Loucy (cell line): ENCODE measurements around the gene SMG1.
"Not testable (repeated sequence)": the region's sequence is repeated elsewhere in the genome, so short reads cannot be mapped to it uniquely, and the experiment has no call there.

Experiments
- H2AFZ ChIP-seq: fragments of 200-600 bp; sonication (generic); 2 replicates; pipeline ENCODE4 v1.6.0; 2016; ENCODE audit warnings: antibody characterized with exemption, mild to moderate bottlenecking, low read length, moderate library complexity
- H3F3A ChIP-seq: fragments of 200-600 bp; 2 replicates; pipeline ENCODE4 v1.6.0; 2016; ENCODE audit warnings: antibody characterized with exemption, low read depth, mild to moderate bottlenecking
- H3K27me3 ChIP-seq: fragments of 200-600 bp; sonication (generic); 2 replicates; pipeline ENCODE4 v1.6.1; 2014; ENCODE audit warnings: low read length, mild to moderate bottlenecking; ENCODE audit not compliant: insufficient read depth, poor library complexity, severe bottlenecking
- H3K36me3 ChIP-seq: fragments of 200-600 bp; sonication (generic); 2 replicates; pipeline ENCODE4 v1.6.1; 2016; ENCODE audit warnings: low read length; ENCODE audit not compliant: insufficient read depth
- H3K4me1 ChIP-seq: fragments of 200-600 bp; sonication (generic); 2 replicates; pipeline ENCODE4 v1.5.1; 2014; ENCODE audit warnings: low read length, mild to moderate bottlenecking; ENCODE audit not compliant: insufficient read depth, poor library complexity, severe bottlenecking
- H3K4me2 ChIP-seq: fragments of 200-600 bp; sonication (generic); 2 replicates; pipeline ENCODE4 v1.6.0; 2014; ENCODE audit warnings: antibody characterized with exemption, low read length, low read depth, mild to moderate bottlenecking; ENCODE audit not compliant: poor library complexity, severe bottlenecking
- H3K4me3 ChIP-seq: fragments of 200-600 bp; sonication (generic); 2 replicates; pipeline ENCODE4 v1.5.1; 2014; ENCODE audit warnings: low read length, mild to moderate bottlenecking, mixed read lengths; ENCODE audit not compliant: poor library complexity, severe bottlenecking
- H3K79me2 ChIP-seq: fragments of 200-600 bp; sonication (generic); 2 replicates; pipeline ENCODE4 v1.6.1; 2014; ENCODE audit warnings: low read length; ENCODE audit not compliant: insufficient read depth
- H3K9ac ChIP-seq: fragments of 200-600 bp; sonication (generic); 2 replicates; pipeline ENCODE4 v1.6.0; 2014; ENCODE audit warnings: mild to moderate bottlenecking, low read depth, low read length, moderate library complexity; ENCODE audit not compliant: poor library complexity, severe bottlenecking
- H3K9me2 ChIP-seq: fragments of 200-600 bp; sonication (generic); replicated peaks from 2 replicates; pipeline ENCODE4 v1.6.1; 2016; ENCODE audit warnings: low read depth, low read length, mixed read lengths
- H3K9me3 ChIP-seq: fragments of 200-600 bp; sonication (generic); 2 replicates; pipeline ENCODE4 v1.6.1; 2014; ENCODE audit warnings: mild to moderate bottlenecking, antibody characterized with exemption, low read length, low read depth; ENCODE audit not compliant: insufficient read depth
- H4K20me1 ChIP-seq: fragments of 200-600 bp; sonication (generic); 2 replicates; pipeline ENCODE4 v1.6.0; 2014; ENCODE audit warnings: antibody characterized with exemption, low read length, mild to moderate bottlenecking; ENCODE audit not compliant: insufficient read depth, poor library complexity, severe bottlenecking
- EZH2phosphoT487 ChIP-seq: fragments of 200-600 bp; IDR thresholded peaks from 2 replicates; pipeline ENCODE4 v1.6.1; 2018; ENCODE audit warnings: antibody characterized with exemption, mild to moderate bottlenecking, moderate library complexity, borderline replicate concordance
- TF ChIP-seq, protein P1 (sequence below): fragments of 200-600 bp; sonication (generic); conservative IDR thresholded peaks from 2 replicates; pipeline ENCODE4 v1.5.1; 2014; ENCODE audit warnings: mild to moderate bottlenecking, antibody characterized with exemption, low read length

Gene SMG1

DNA sequence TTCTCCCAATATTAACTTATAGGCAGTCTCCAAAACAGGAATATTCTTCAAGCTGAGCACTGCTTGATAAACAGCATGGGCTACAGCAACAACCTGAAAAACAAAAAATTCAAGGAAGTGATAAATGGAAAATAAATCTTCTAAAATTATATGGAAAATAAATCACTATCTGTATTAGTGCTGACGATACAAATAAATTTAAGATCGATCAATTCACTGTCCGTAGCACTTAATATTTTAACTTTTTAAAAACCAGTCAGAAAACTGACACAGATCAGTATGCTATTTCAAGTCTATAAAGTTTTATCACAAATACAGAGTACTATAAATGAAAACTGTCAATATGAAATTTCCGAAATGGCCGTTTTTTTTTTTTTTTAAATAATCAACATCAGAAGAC lies 49.9 kb downstream of the SMG1 start:
- H3F3A ChIP-seq, H3K4me3 ChIP-seq, H2AFZ ChIP-seq, H4K20me1 ChIP-seq, H3K27me3 ChIP-seq, H3K4me2 ChIP-seq, H3K79me2 ChIP-seq, H3K9me2 ChIP-seq, H3K9ac ChIP-seq, H3K9me3 ChIP-seq, H3K4me1 ChIP-seq: not testable (repeated sequence)
- H3K36me3 ChIP-seq: peaks cover 24% of the 10 kb centered on the region; the same call in 1 of the 2 replicates

DNA sequence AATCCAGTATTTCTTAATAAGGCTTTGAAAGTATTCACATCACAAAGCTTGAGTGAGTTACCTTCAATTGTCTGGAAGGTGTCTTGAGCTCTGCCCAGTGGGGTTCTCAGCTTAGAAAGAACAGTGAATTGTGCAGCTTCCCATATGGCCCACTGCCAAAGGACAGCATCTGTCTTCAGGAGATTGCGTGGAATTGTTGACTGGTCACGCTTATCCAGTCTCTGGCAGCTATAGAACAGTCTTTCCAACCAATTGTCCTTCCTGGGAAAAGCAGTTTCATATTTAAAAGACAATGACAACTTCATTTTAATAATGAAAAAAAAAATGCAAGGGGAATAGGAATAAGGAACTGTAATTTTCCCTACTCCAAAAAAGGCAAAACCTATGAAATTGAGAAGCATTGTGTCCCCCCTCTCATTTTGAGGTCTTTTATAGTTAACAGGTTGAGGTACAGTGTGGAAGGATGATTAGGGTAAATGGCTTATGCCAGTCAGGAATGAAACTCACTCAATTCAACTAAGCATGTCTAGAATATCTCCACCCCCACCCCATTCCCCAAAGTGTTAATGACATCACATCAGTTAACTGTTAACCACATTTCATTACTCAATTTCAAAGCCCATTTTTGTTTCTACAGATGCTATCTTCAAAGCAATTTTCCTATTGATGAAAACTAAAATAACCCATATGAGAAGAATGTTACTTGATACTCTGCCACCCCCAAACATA lies 57.0 kb downstream of the SMG1 start:
- not testable (repeated sequence) for H3K27me3 ChIP-seq, H3K4me2 ChIP-seq, H3K4me3 ChIP-seq, H3K9me3 ChIP-seq, H3K9me2 ChIP-seq, H3K9ac ChIP-seq, H4K20me1 ChIP-seq, H3K79me2 ChIP-seq, H2AFZ ChIP-seq, H3F3A ChIP-seq, H3K4me1 ChIP-seq
- H3K36me3 ChIP-seq: peaks cover 27% of the 10 kb centered on the region; the same call in 1 of the 2 replicates

- H3F3A ChIP-seq, H3K79me2 ChIP-seq, H3K4me2 ChIP-seq, H3K4me3 ChIP-seq, H4K20me1 ChIP-seq, H3K4me1 ChIP-seq, H3K9me3 ChIP-seq, H2AFZ ChIP-seq, H3K9me2 ChIP-seq, H3K27me3 ChIP-seq, H3K9ac ChIP-seq: not testable (repeated sequence)
- peaks cover 34% of the 10 kb centered on the region; the same call in 1 of the 2 replicates for H3K36me3 ChIP-seq
These were observed 59.9 kb downstream of the SMG1 start for GRCh38 chr16:18866277-18866823.

GRCh38 chr16:18862891-18863290 lies 63.3 kb downstream of the SMG1 start:
- H3K4me2 ChIP-seq, H4K20me1 ChIP-seq, H3K9me3 ChIP-seq, H3F3A ChIP-seq, H2AFZ ChIP-seq, H3K4me1 ChIP-seq, H3K9me2 ChIP-seq, H3K9ac ChIP-seq, H3K79me2 ChIP-seq, H3K27me3 ChIP-seq, H3K4me3 ChIP-seq: not testable (repeated sequence)
- peaks cover 37% of the 10 kb centered on the region; the same call in 1 of the 2 replicates for H3K36me3 ChIP-seq

- Histone ChIP-seq H4K20me1 (no peaks in the 10 kb centered on the region), H3F3A (0 out of 2 replicates have a peak, but pooled peaks cover 3% of the 10 kb centered on the region), H3K9ac (no peak overlapping the region), H3K4me3 (no peak overlapping the region), H3K9me3 (no peaks in the 10 kb centered on the region), H3K4me1 (no peaks in the 10 kb centered on the region), H3K4me2 (no peak overlapping the region), H2AFZ (no peak overlapping the region), H3K9me2 (no peaks in the 10 kb centered on the region), H3K36me3 (peaks cover 64% of the 10 kb centered on the region), H3K79me2 (no peaks in the 10 kb centered on the region), H3K27me3 (no peaks in the 10 kb centered on the region)
- TF ChIP-seq, protein P1, sequence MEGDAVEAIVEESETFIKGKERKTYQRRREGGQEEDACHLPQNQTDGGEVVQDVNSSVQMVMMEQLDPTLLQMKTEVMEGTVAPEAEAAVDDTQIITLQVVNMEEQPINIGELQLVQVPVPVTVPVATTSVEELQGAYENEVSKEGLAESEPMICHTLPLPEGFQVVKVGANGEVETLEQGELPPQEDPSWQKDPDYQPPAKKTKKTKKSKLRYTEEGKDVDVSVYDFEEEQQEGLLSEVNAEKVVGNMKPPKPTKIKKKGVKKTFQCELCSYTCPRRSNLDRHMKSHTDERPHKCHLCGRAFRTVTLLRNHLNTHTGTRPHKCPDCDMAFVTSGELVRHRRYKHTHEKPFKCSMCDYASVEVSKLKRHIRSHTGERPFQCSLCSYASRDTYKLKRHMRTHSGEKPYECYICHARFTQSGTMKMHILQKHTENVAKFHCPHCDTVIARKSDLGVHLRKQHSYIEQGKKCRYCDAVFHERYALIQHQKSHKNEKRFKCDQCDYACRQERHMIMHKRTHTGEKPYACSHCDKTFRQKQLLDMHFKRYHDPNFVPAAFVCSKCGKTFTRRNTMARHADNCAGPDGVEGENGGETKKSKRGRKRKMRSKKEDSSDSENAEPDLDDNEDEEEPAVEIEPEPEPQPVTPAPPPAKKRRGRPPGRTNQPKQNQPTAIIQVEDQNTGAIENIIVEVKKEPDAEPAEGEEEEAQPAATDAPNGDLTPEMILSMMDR: no peak
- no peak for TF ChIP-seq EZH2phosphoT487
These were observed 71.0 kb downstream of the SMG1 start for GRCh38 chr16:18855196-18855595.
